Adrenal gland (tissue), 5 donors: Measurements from ENCODE around the gene PLCG2.

Source experiments
- POLR2A ChIP-seq, 2 donors: fragments of 450-650 bp; IDR thresholded peaks; one replicate each; pipeline ENCODE4 v1.6.1; 2017; ENCODE audit warnings: antibody characterized with exemption in 2 of 2, mild to moderate bottlenecking in 2 of 2, moderate library complexity in 1 of 2
- TF ChIP-seq, protein P1 (sequence below), 6 experiments: fragments of 450-650 bp in 4 of 6; fragments of 200-600 bp in 2 of 6; sonication (generic) in 1 of 6; IDR thresholded peaks; 1 replicate in 5 of 6; 2 replicates in 1 of 6; pipeline versions ENCODE4 v1.5.1 to v1.8.0; 2016 to 2021; ENCODE audit warnings: antibody characterized with exemption in 6 of 6, mild to moderate bottlenecking in 2 of 6, moderate library complexity in 1 of 6
- donor health status: DM: no; HTN: no; CAD: no.

DNA sequence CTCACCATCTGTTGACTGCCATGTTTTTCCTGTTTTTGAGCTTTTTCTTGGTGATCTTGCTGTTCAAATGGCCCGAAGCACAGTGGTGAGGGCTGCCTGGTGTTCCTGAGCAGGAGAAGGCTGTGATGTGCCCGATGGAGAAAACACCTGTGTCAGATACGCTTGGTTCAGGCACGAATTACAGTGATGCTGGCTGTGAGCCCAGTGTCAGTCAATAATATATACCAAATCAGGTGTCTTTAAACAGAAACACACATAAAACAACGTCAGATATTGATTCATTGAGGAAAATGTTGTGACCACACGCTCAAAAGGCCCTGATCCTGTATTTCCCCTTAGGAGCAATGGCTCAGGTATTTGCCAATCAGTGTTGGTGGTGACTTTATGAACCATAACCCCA, 120.5 kb downstream of the PLCG2 start:
- no peak for TF ChIP-seq POLR2A (IDR thresholded peaks at IDR 0.05)
- TF ChIP-seq, protein P1, sequence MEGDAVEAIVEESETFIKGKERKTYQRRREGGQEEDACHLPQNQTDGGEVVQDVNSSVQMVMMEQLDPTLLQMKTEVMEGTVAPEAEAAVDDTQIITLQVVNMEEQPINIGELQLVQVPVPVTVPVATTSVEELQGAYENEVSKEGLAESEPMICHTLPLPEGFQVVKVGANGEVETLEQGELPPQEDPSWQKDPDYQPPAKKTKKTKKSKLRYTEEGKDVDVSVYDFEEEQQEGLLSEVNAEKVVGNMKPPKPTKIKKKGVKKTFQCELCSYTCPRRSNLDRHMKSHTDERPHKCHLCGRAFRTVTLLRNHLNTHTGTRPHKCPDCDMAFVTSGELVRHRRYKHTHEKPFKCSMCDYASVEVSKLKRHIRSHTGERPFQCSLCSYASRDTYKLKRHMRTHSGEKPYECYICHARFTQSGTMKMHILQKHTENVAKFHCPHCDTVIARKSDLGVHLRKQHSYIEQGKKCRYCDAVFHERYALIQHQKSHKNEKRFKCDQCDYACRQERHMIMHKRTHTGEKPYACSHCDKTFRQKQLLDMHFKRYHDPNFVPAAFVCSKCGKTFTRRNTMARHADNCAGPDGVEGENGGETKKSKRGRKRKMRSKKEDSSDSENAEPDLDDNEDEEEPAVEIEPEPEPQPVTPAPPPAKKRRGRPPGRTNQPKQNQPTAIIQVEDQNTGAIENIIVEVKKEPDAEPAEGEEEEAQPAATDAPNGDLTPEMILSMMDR (IDR thresholded peaks at IDR 0.05): no peak
